ENCODE data around the gene PRR5L.

Gene PRR5L

GRCh38 chr11:36431429-36432092 lies 135.5 kb downstream of the PRR5L start:
- DNase-seq (ENCODE audit: extremely low read depth in 1 of 2, low read depth in 1 of 2): no peak

GRCh38 chr11:36432093-36432469 lies 136.0 kb downstream of the PRR5L start:
- no peak for DNase-seq (ENCODE audit: extremely low read depth in 1 of 2, low read depth in 1 of 2)

GRCh38 chr11:36432738-36433137 lies 136.7 kb downstream of the PRR5L start:
- DNase-seq (ENCODE audit: extremely low read depth in 1 of 2, low read depth in 1 of 2): no peak

- no peak for DNase-seq (ENCODE audit: extremely low read depth in 1 of 2, low read depth in 1 of 2)
Measured at GRCh38 chr11:36436064-36436463, 140.0 kb downstream of the PRR5L start.

GRCh38 chr11:36436589-36436988 lies 140.5 kb downstream of the PRR5L start:
- DNase-seq (ENCODE audit: extremely low read depth in 1 of 2, low read depth in 1 of 2): no peak

- no peak for DNase-seq (ENCODE audit: extremely low read depth in 1 of 2, low read depth in 1 of 2)
Measured at GRCh38 chr11:36437413-36437812, 141.3 kb downstream of the PRR5L start.

- DNase-seq (ENCODE audit: extremely low read depth in 1 of 2, low read depth in 1 of 2): no peak
Measured at GRCh38 chr11:36438126-36438525, 142.0 kb downstream of the PRR5L start.

GRCh38 chr11:36441610-36442208 lies 145.6 kb downstream of the PRR5L start:
- DNase-seq (ENCODE audit: extremely low read depth in 1 of 2, low read depth in 1 of 2): no peak

- no peak for DNase-seq (ENCODE audit: extremely low read depth in 1 of 2, low read depth in 1 of 2)
Measured at GRCh38 chr11:36443661-36444060, 147.6 kb downstream of the PRR5L start.

GRCh38 chr11:36446135-36446534 lies 150.0 kb downstream of the PRR5L start:
- no peak for DNase-seq (ENCODE audit: extremely low read depth in 1 of 2, low read depth in 1 of 2)

GRCh38 chr11:36447514-36447913 lies 151.4 kb downstream of the PRR5L start:
- no peak for DNase-seq (ENCODE audit: extremely low read depth in 1 of 2, low read depth in 1 of 2)

GRCh38 chr11:36447947-36448346 lies 151.9 kb downstream of the PRR5L start:
- DNase-seq (ENCODE audit: extremely low read depth in 1 of 2, low read depth in 1 of 2): no peak

- DNase-seq (ENCODE audit: extremely low read depth in 1 of 2, low read depth in 1 of 2): no peak
Measured at GRCh38 chr11:36449561-36450096, 153.5 kb downstream of the PRR5L start.

- DNase-seq (ENCODE audit: extremely low read depth in 1 of 2, low read depth in 1 of 2): no peak
Measured at GRCh38 chr11:36450110-36450572, 154.1 kb downstream of the PRR5L start.

- DNase-seq (ENCODE audit: extremely low read depth in 1 of 2, low read depth in 1 of 2): no peak
Measured at GRCh38 chr11:36451045-36451444, 155.0 kb downstream of the PRR5L start.

GRCh38 chr11:36451681-36452080 lies 155.6 kb downstream of the PRR5L start:
- no peak for DNase-seq (ENCODE audit: extremely low read depth in 1 of 2, low read depth in 1 of 2)

GRCh38 chr11:36452236-36452940 lies 156.3 kb downstream of the PRR5L start:
- DNase-seq (ENCODE audit: extremely low read depth in 1 of 2, low read depth in 1 of 2): no peak

- no peak for DNase-seq (ENCODE audit: extremely low read depth in 1 of 2, low read depth in 1 of 2)
Measured at GRCh38 chr11:36452961-36453360, 156.9 kb downstream of the PRR5L start.

GRCh38 chr11:36453678-36454077 lies 157.6 kb downstream of the PRR5L start:
- no peak for DNase-seq (ENCODE audit: extremely low read depth in 1 of 2, low read depth in 1 of 2)

- no peak for DNase-seq (ENCODE audit: extremely low read depth in 1 of 2, low read depth in 1 of 2)
Measured at GRCh38 chr11:36454551-36454940, 158.5 kb downstream of the PRR5L start.

- DNase-seq (ENCODE audit: extremely low read depth in 1 of 2, low read depth in 1 of 2): no peak
Measured at GRCh38 chr11:36454941-36455631, 159.0 kb downstream of the PRR5L start.

Measured in activated CD8-positive, alpha-beta memory T cell treated with anti-CD3 and anti-CD28 coated beads for 1 hour (primary cell).